ENCODE measurements around the gene SDHC.

DNA sequence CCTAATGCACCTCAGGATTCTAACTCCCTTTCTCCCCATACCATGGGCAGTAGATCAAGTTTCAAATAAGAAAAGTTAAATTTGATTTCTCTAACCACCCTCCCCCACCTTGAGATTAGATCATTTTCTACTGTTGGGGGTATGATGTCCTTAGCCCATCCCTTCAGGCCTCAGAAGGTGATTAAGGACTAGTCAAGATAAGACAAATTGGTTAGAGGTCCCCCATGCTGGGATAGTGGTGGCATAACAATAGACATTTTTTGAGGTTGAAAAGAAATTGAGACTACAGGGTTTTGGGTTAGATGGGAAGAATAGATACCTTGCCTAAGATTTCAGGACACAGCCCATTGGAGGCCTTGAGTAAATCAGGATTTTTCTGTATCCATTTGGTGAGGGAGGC, 51.0 kb downstream of the SDHC start:
- no peak for TF ChIP-seq TARDBP (CRISPR knock-in tag; IDR thresholded peaks at IDR 0.05)
- no peak for TF ChIP-seq MXI1 (IDR thresholded peaks at IDR 0.05; ENCODE audit: borderline replicate concordance, low read depth, low read length)
- TF ChIP-seq NFYB (CRISPR knock-in tag; IDR thresholded peaks at IDR 0.05) = no peak
- TF ChIP-seq CHD2 (IDR thresholded peaks at IDR 0.05; ENCODE audit: low read depth, low read length) = no peak
- TF ChIP-seq, protein P1, sequence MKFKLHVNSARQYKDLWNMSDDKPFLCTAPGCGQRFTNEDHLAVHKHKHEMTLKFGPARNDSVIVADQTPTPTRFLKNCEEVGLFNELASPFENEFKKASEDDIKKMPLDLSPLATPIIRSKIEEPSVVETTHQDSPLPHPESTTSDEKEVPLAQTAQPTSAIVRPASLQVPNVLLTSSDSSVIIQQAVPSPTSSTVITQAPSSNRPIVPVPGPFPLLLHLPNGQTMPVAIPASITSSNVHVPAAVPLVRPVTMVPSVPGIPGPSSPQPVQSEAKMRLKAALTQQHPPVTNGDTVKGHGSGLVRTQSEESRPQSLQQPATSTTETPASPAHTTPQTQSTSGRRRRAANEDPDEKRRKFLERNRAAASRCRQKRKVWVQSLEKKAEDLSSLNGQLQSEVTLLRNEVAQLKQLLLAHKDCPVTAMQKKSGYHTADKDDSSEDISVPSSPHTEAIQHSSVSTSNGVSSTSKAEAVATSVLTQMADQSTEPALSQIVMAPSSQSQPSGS (CRISPR knock-in tag; IDR thresholded peaks at IDR 0.05) = no peak
- TF ChIP-seq HDAC6 (IDR thresholded peaks at IDR 0.05; ENCODE audit: low read depth, low read length) = no peak
- no peak for TF ChIP-seq HMG20B (CRISPR knock-in tag; conservative IDR thresholded peaks at IDR 0.05)
- no peak for TF ChIP-seq CEBPB (IDR thresholded peaks at IDR 0.05; ENCODE audit: borderline replicate concordance, low read depth, low read length)
- TF ChIP-seq, protein P2, sequence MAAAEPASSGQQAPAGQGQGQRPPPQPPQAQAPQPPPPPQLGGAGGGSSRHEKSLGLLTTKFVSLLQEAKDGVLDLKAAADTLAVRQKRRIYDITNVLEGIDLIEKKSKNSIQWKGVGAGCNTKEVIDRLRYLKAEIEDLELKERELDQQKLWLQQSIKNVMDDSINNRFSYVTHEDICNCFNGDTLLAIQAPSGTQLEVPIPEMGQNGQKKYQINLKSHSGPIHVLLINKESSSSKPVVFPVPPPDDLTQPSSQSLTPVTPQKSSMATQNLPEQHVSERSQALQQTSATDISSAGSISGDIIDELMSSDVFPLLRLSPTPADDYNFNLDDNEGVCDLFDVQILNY (CRISPR knock-in tag; conservative IDR thresholded peaks at IDR 0.05) = no peak
